GM12873 (cell line): ENCODE data around the gene MED13.

ENCODE experiments used
- CTCF ChIP-seq: IDR thresholded peaks from 2 replicates; pipeline ENCODE4 v1.5.1; 2012; ENCODE audit warnings: low read depth, mild to moderate bottlenecking, moderate library complexity, low read length, control low read depth; ENCODE audit not compliant: insufficient read depth; ENCODE audit errors: missing control alignments

The MED13 gene

GRCh38 chr17:62094175-62094574 is 29.1 kb upstream of the MED13 start:
- TF ChIP-seq CTCF: no peak

- no peak for TF ChIP-seq CTCF
These were observed 28.4 kb upstream of the MED13 start for GRCh38 chr17:62093188-62094155.

- no peak for TF ChIP-seq CTCF
These were observed 27.7 kb upstream of the MED13 start for GRCh38 chr17:62092784-62093183.

- no peak for TF ChIP-seq CTCF
These were observed 26.7 kb upstream of the MED13 start for GRCh38 chr17:62091804-62092203.

GRCh38 chr17:62090868-62091267 is 25.8 kb upstream of the MED13 start:
- no peak for TF ChIP-seq CTCF

- no peak for TF ChIP-seq CTCF
These were observed 25.1 kb upstream of the MED13 start for GRCh38 chr17:62090021-62090824.

- no peak for TF ChIP-seq CTCF
These were observed 24.3 kb upstream of the MED13 start for GRCh38 chr17:62089334-62089733.
